GM23338 (cell line): ENCODE measurements around the gene C19orf18. TPM values are rescaled to one million over a fixed set of nuclear protein-coding genes. Genes with fewer than 3 reads are reported as not detected.

Experiments used
- ATAC-seq: fragments of 200-7000 bp; cut with Tn5 transposase; 3 replicates; pipeline ENCODE4 v1.9.1; 2020
- DNase-seq: peaks from one replicate; pipeline ENCODE4 v3.0.0-alpha.2; 2015; ENCODE audit warnings: low spot score
- H2AFZ ChIP-seq: fragments of 200-600 bp; sonication (generic); 2 replicates; pipeline ENCODE4 v1.8.0; 2016; ENCODE audit warnings: antibody characterized with exemption, mild to moderate bottlenecking, moderate library complexity
- H3F3A ChIP-seq: fragments of 200-600 bp; sonication (generic); replicated peaks from 2 replicates; pipeline ENCODE4 v1.8.0; 2017; ENCODE audit warnings: antibody characterized with exemption, mixed run types, low read depth
- H3K27ac ChIP-seq: fragments of 200-600 bp; sonication (generic); 2 replicates; pipeline ENCODE4 v1.6.1; 2016; ENCODE audit warnings: low read depth
- H3K27me3 ChIP-seq: fragments of 200-600 bp; sonication (generic); 2 replicates; pipeline ENCODE4 v1.8.0; 2016; ENCODE audit warnings: mild to moderate bottlenecking, mixed run types, moderate library complexity; ENCODE audit not compliant: insufficient read depth
- H3K36me3 ChIP-seq: fragments of 200-600 bp; sonication (generic); 2 replicates; pipeline ENCODE4 v1.8.0; 2016; ENCODE audit warnings: mild to moderate bottlenecking; ENCODE audit not compliant: insufficient read depth
- H3K4me1 ChIP-seq: fragments of 200-600 bp; sonication (generic); 2 replicates; pipeline ENCODE4 v1.8.0; 2016; ENCODE audit warnings: mild to moderate bottlenecking, moderate library complexity; ENCODE audit not compliant: insufficient read depth
- H3K4me2 ChIP-seq: fragments of 200-600 bp; sonication (generic); 2 replicates; pipeline ENCODE4 v1.7.1; 2017; ENCODE audit warnings: mixed run types
- H3K4me3 ChIP-seq: fragments of 200-600 bp; sonication (generic); 2 replicates; pipeline ENCODE4 v1.6.1; 2016; ENCODE audit warnings: mixed run types
- H3K79me2 ChIP-seq: fragments of 200-600 bp; sonication (generic); replicated peaks from 2 replicates; pipeline ENCODE4 v1.8.0; 2017; ENCODE audit warnings: mild to moderate bottlenecking; ENCODE audit not compliant: insufficient read depth
- H3K9me2 ChIP-seq: fragments of 200-600 bp; sonication (generic); 2 replicates; pipeline ENCODE4 v1.8.0; 2017; ENCODE audit not compliant: insufficient read depth
- H4K20me1 ChIP-seq: fragments of 200-600 bp; sonication (generic); replicated peaks from 2 replicates; pipeline ENCODE4 v1.8.0; 2017; ENCODE audit warnings: mild to moderate bottlenecking; ENCODE audit not compliant: insufficient read depth
- H3K27ac Mint-ChIP-seq: 2 replicates; pipeline ENCODE4 v1.8.0; 2020; ENCODE audit warnings: inconsistent platforms, mild to moderate bottlenecking, moderate library complexity, mixed read lengths
- H3K27me3 Mint-ChIP-seq: 3 replicates; pipeline ENCODE4 v1.8.0; 2022; ENCODE audit warnings: low read depth, mild to moderate bottlenecking, moderate library complexity, mixed read lengths, inconsistent platforms; ENCODE audit not compliant: insufficient read depth, poor library complexity
- H3K36me3 Mint-ChIP-seq: 3 replicates; pipeline ENCODE4 v1.8.0; 2021; ENCODE audit warnings: low read depth, mild to moderate bottlenecking, inconsistent platforms, moderate library complexity, mixed read lengths
- H3K4me1 Mint-ChIP-seq: 3 replicates; pipeline ENCODE4 v1.8.0; 2020; ENCODE audit warnings: mild to moderate bottlenecking, inconsistent platforms, mixed read lengths
- H3K4me3 Mint-ChIP-seq: 3 replicates; pipeline ENCODE4 v1.8.0; 2021; ENCODE audit warnings: moderate library complexity, mild to moderate bottlenecking, inconsistent platforms, mixed read lengths
- H3K9me3 Mint-ChIP-seq: 3 replicates; pipeline ENCODE4 v1.8.0; 2020; ENCODE audit warnings: moderate library complexity, mild to moderate bottlenecking, inconsistent platforms, mixed read lengths
- ETS1 ChIP-seq: IDR thresholded peaks from 2 replicates; pipeline ENCODE4 v1.6.1; 2016; ENCODE audit warnings: antibody characterized with exemption
- EZH2 ChIP-seq: fragments of 200-600 bp; sonication (generic); IDR thresholded peaks from one replicate; pipeline ENCODE4 v1.8.0; 2017; ENCODE audit warnings: antibody characterized with exemption, mild to moderate bottlenecking, low read depth; ENCODE audit not compliant: unreplicated experiment
- EZH2phosphoT487 ChIP-seq: fragments of 200-600 bp; sonication (generic); IDR thresholded peaks from one replicate; pipeline ENCODE4 v1.8.1; 2018; ENCODE audit warnings: antibody characterized with exemption; ENCODE audit not compliant: unreplicated experiment
- JUNB ChIP-seq: IDR thresholded peaks from one replicate; pipeline ENCODE4 v1.6.1; 2016; ENCODE audit warnings: antibody characterized with exemption; ENCODE audit not compliant: unreplicated experiment
- NANOG ChIP-seq: IDR thresholded peaks from 2 replicates; pipeline ENCODE4 v1.6.1; 2016; ENCODE audit warnings: antibody characterized with exemption, borderline replicate concordance
- POLR2AphosphoS5 ChIP-seq: IDR thresholded peaks from 2 replicates; pipeline ENCODE4 v1.6.1; 2016; ENCODE audit warnings: antibody characterized with exemption, low read depth
- REST ChIP-seq: IDR thresholded peaks from one replicate; pipeline ENCODE4 v1.6.1; 2018; ENCODE audit warnings: antibody characterized with exemption; ENCODE audit not compliant: unreplicated experiment
- STAT1 ChIP-seq: IDR thresholded peaks from one replicate; pipeline ENCODE4 v1.6.1; 2016; ENCODE audit warnings: antibody characterized with exemption; ENCODE audit not compliant: unreplicated experiment
- ZNF114 ChIP-seq: fragments of 250-450 bp; sonication (Bioruptor Pico); IDR thresholded peaks from 2 replicates; pipeline ENCODE4 v1.5.0; 2020; ENCODE audit warnings: mild to moderate bottlenecking, moderate library complexity
- ZNF331 ChIP-seq: fragments of 250-450 bp; sonication (Bioruptor Pico); IDR thresholded peaks from 2 replicates; pipeline ENCODE4 v1.5.0; 2020; ENCODE audit warnings: low read depth, mild to moderate bottlenecking, moderate library complexity
- ZNF462 ChIP-seq: fragments of 250-450 bp; sonication (Bioruptor Pico); IDR thresholded peaks from 2 replicates; pipeline ENCODE4 v1.5.0; 2020; ENCODE audit warnings: mild to moderate bottlenecking, moderate library complexity
- polyA plus RNA-seq: library from polyadenylated mRNA; unstranded; fragments of >200 nt; fragmentation: Nextera tagmentation; extraction: Ambion mirVana; gene quantifications from 2 replicates; pipeline ENCODE4 v1.2.1, GENCODE V29; 2016
- total RNA-seq: library from RNA; depleted of rRNA; stranded (reverse); fragments of >200 nt; shearing (Covaris generic); gene quantifications from 2 replicates; pipeline ENCODE4 v1.2.3, GENCODE V29; 2014

C19orf18 gene
- total and polyA plus RNA-seq, 2 experiments from 2014 or later: 1.0 TPM; not detected in 1

- TF ChIP-seq ETS1: no peak
- no peak for TF ChIP-seq ZNF462 (CRISPR knock-in tag)
- no peak for TF ChIP-seq EZH2
- no peak for TF ChIP-seq EZH2phosphoT487
- TF ChIP-seq POLR2AphosphoS5: no peak
Observed at GRCh38 chr19:57978586-57979289, 4.4 kb upstream of the C19orf18 start (continued).

GRCh38 chr19:57964761-57965160 lies 9.6 kb downstream of the C19orf18 start:
- H3K4me1 Mint-ChIP-seq: no peaks in the 10 kb centered on the region
- ATAC-seq: no peak
- Histone ChIP-seq H3K4me3 (no peak overlapping the region), H3F3A (no peaks in the 10 kb centered on the region), H2AFZ (no peak overlapping the region), H3K27ac (no peak overlapping the region), H4K20me1 (no peaks in the 10 kb centered on the region), H3K4me1 (no peaks in the 10 kb centered on the region), H3K27me3 (no peaks in the 10 kb centered on the region), H3K4me2 (no peak overlapping the region), H3K36me3 (no peaks in the 10 kb centered on the region), H3K79me2 (no peaks in the 10 kb centered on the region), H3K9me2 (no peaks in the 10 kb centered on the region)
- peaks cover 27% of the 10 kb centered on the region for H3K36me3 Mint-ChIP-seq
- DNase-seq: no peak
- H3K9me3 Mint-ChIP-seq: peaks cover 80% of the 10 kb centered on the region
- H3K27ac Mint-ChIP-seq: no peak overlapping the region
- peaks cover 6% of the 10 kb centered on the region for H3K27me3 Mint-ChIP-seq
- H3K4me3 Mint-ChIP-seq: no peak overlapping the region
- TF ChIP-seq EZH2: no peak
- no peak for TF ChIP-seq EZH2phosphoT487
- TF ChIP-seq JUNB: no peak
- no peak for TF ChIP-seq ZNF331
- TF ChIP-seq ETS1: no peak
- TF ChIP-seq REST: no peak
- TF ChIP-seq ZNF114 (CRISPR knock-in tag): no peak
- TF ChIP-seq NANOG: no peak
- no peak for TF ChIP-seq STAT1
